ENCODE results near the gene MERTK. TPM values are rescaled to one million over a fixed set of nuclear protein-coding genes. Genes with fewer than 3 reads are reported as not detected.

The MERTK gene
- total and polyA plus RNA-seq, 2 of the 13 experiments (the other 11 are each of a cell fraction or from before 2014, with no cell fraction given), result 37.3 to 44.7 TPM

DNA sequence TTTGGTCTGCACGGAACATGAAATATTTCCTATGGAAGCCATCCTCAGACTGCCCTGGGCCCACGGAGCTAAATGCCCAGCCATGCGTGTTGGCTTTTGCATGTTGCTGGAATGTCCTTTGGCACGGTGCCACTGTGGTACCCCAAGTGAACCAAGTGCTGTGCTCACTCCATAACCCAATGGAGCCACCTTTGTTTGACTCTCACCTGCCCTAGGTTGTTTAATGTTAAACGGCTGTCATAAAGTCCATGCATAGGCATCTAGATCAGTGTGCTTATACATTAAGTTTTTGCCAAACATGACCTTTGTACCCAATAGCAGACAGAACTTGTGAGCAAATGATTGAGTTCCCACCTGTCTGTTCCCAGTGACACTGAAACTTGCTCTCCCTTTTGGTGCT is 96.7 kb downstream of the MERTK start (continued):
- TF ChIP-seq, protein P1, sequence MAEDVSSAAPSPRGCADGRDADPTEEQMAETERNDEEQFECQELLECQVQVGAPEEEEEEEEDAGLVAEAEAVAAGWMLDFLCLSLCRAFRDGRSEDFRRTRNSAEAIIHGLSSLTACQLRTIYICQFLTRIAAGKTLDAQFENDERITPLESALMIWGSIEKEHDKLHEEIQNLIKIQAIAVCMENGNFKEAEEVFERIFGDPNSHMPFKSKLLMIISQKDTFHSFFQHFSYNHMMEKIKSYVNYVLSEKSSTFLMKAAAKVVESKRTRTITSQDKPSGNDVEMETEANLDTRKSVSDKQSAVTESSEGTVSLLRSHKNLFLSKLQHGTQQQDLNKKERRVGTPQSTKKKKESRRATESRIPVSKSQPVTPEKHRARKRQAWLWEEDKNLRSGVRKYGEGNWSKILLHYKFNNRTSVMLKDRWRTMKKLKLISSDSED (CRISPR knock-in tag; IDR thresholded peaks at IDR 0.05), result no peak
- TF ChIP-seq ATF7-NPFF (CRISPR knock-in tag; IDR thresholded peaks at IDR 0.05; ENCODE audit: low read depth), result 0 out of 2 replicates have a peak, but pooled peaks have one; percentile 29
- peak; percentile 65 for TF ChIP-seq PPARG (CRISPR knock-in tag; conservative IDR thresholded peaks at IDR 0.05)
- no peak for TF ChIP-seq PLRG1 (conservative IDR thresholded peaks at IDR 0.05)
- no peak for TF ChIP-seq ZNF780A (CRISPR knock-in tag; IDR thresholded peaks at IDR 0.05)
- no peak for TF ChIP-seq ZNF232 (CRISPR knock-in tag; IDR thresholded peaks at IDR 0.05; ENCODE audit: borderline replicate concordance)
- TF ChIP-seq, protein P2, sequence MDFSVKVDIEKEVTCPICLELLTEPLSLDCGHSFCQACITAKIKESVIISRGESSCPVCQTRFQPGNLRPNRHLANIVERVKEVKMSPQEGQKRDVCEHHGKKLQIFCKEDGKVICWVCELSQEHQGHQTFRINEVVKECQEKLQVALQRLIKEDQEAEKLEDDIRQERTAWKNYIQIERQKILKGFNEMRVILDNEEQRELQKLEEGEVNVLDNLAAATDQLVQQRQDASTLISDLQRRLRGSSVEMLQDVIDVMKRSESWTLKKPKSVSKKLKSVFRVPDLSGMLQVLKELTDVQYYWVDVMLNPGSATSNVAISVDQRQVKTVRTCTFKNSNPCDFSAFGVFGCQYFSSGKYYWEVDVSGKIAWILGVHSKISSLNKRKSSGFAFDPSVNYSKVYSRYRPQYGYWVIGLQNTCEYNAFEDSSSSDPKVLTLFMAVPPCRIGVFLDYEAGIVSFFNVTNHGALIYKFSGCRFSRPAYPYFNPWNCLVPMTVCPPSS (IDR thresholded peaks at IDR 0.05), result no peak
- TF ChIP-seq IRF2 (CRISPR knock-in tag; IDR thresholded peaks at IDR 0.05), result peak; percentile 71
- peak; percentile 37 for TF ChIP-seq XRCC5 (optimal IDR thresholded peaks at IDR 0.05; ENCODE audit: low read length)
- no peak for TF ChIP-seq TCF12 (IDR thresholded peaks at IDR 0.05)
- TF ChIP-seq TCF12 (CRISPR knock-in tag; IDR thresholded peaks at IDR 0.05), result no peak
- TF ChIP-seq, protein P3, sequence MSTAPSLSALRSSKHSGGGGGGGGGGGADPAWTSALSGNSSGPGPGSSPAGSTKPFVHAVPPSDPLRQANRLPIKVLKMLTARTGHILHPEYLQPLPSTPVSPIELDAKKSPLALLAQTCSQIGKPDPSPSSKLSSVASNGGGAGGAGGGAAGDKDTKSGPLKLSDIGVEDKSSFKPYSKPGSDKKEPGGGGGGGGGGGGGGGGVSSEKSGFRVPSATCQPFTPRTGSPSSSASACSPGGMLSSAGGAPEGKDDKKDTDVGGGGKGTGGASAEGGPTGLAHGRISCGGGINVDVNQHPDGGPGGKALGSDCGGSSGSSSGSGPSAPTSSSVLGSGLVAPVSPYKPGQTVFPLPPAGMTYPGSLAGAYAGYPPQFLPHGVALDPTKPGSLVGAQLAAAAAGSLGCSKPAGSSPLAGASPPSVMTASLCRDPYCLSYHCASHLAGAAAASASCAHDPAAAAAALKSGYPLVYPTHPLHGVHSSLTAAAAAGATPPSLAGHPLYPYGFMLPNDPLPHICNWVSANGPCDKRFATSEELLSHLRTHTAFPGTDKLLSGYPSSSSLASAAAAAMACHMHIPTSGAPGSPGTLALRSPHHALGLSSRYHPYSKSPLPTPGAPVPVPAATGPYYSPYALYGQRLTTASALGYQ (CRISPR knock-in tag; IDR thresholded peaks at IDR 0.05), result no peak
- TF ChIP-seq, protein P4, sequence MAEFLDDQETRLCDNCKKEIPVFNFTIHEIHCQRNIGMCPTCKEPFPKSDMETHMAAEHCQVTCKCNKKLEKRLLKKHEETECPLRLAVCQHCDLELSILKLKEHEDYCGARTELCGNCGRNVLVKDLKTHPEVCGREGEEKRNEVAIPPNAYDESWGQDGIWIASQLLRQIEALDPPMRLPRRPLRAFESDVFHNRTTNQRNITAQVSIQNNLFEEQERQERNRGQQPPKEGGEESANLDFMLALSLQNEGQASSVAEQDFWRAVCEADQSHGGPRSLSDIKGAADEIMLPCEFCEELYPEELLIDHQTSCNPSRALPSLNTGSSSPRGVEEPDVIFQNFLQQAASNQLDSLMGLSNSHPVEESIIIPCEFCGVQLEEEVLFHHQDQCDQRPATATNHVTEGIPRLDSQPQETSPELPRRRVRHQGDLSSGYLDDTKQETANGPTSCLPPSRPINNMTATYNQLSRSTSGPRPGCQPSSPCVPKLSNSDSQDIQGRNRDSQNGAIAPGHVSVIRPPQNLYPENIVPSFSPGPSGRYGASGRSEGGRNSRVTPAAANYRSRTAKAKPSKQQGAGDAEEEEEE (CRISPR knock-in tag; IDR thresholded peaks at IDR 0.05; ENCODE audit: borderline replicate concordance), result no peak
- no peak for TF ChIP-seq ZNF598 (CRISPR knock-in tag; IDR thresholded peaks at IDR 0.05; ENCODE audit: borderline replicate concordance)
- no peak for TF ChIP-seq CHD2 (IDR thresholded peaks at IDR 0.05; ENCODE audit: low read depth, low read length)
- TF ChIP-seq EED (CRISPR knock-in tag; IDR thresholded peaks at IDR 0.05), result no peak
- no peak for TF ChIP-seq NFATC3 (CRISPR knock-in tag; IDR thresholded peaks at IDR 0.05)
- TF ChIP-seq ZNF44 (CRISPR knock-in tag; IDR thresholded peaks at IDR 0.05), result no peak
- TF ChIP-seq PHF20 (CRISPR knock-in tag; IDR thresholded peaks at IDR 0.05), result no peak
- TF ChIP-seq HNRNPH1 (optimal IDR thresholded peaks at IDR 0.05; ENCODE audit: low read depth, low read length), result no peak
- TF ChIP-seq, protein P5, sequence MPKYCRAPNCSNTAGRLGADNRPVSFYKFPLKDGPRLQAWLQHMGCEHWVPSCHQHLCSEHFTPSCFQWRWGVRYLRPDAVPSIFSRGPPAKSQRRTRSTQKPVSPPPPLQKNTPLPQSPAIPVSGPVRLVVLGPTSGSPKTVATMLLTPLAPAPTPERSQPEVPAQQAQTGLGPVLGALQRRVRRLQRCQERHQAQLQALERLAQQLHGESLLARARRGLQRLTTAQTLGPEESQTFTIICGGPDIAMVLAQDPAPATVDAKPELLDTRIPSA (CRISPR knock-in tag; IDR thresholded peaks at IDR 0.05; ENCODE audit: borderline replicate concordance), result no peak
- no peak for TF ChIP-seq ZNF446 (CRISPR knock-in tag; IDR thresholded peaks at IDR 0.05)
- no peak for TF ChIP-seq ZNF530 (CRISPR knock-in tag; IDR thresholded peaks at IDR 0.05; ENCODE audit: low read depth)
- TF ChIP-seq, protein P6, sequence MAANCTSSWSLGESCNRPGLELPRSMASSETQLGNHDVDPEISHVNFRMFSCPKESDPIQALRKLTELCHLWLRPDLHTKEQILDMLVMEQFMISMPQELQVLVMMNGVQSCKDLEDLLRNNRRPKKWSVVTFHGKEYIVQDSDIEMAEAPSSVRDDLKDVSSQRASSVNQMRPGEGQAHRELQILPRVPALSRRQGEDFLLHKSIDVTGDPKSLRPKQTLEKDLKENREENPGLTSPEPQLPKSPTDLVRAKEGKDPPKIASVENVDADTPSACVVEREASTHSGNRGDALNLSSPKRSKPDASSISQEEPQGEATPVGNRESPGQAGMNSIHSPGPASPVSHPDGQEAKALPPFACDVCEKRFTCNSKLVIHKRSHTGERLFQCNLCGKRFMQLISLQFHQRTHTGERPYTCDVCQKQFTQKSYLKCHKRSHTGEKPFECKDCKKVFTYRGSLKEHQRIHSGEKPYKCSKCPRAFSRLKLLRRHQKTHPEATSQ (CRISPR knock-in tag; IDR thresholded peaks at IDR 0.05; ENCODE audit: borderline replicate concordance), result no peak
